HepG2 (cell line): ENCODE data around the gene RGS10. TPM values are rescaled to one million over a fixed set of nuclear protein-coding genes. Genes with fewer than 3 reads are reported as not detected.

ENCODE experiments used
- ARID5B ChIP-seq: IDR thresholded peaks from 2 replicates; pipeline ENCODE4 v1.4.0; 2020; ENCODE audit warnings: mild to moderate bottlenecking, missing genetic modification reagents
- CEBPB ChIP-seq: IDR thresholded peaks from 2 replicates; pipeline ENCODE4 v1.6.1; 2011; ENCODE audit warnings: low read depth, low read length, improper control_type of control experiment, borderline replicate concordance
- DMAP1 ChIP-seq: IDR thresholded peaks from 2 replicates; pipeline ENCODE4 v1.6.1; 2016
- FOSL2 ChIP-seq: sonication (generic); formaldehyde crosslinking; IDR thresholded peaks from 2 replicates; pipeline ENCODE4 v1.4.0; 2020; ENCODE audit warnings: missing genetic modification reagents
- FOXO1 ChIP-seq: sonication (generic); formaldehyde crosslinking; IDR thresholded peaks from 2 replicates; pipeline ENCODE4 v1.4.0; 2020; ENCODE audit warnings: missing genetic modification reagents
- GFI1 ChIP-seq: sonication (generic); formaldehyde crosslinking; IDR thresholded peaks from 2 replicates; pipeline ENCODE4 v1.5.0; 2020; ENCODE audit warnings: missing genetic modification reagents, mild to moderate bottlenecking, borderline replicate concordance
- KDM4B ChIP-seq: sonication (generic); formaldehyde crosslinking; IDR thresholded peaks from 2 replicates; pipeline ENCODE4 v1.4.0; 2020; ENCODE audit warnings: missing genetic modification reagents
- LCORL ChIP-seq, 2 experiments: fragments of 450-650 bp in 1 of 2; sonication (generic) in 1 of 2; formaldehyde crosslinking in 1 of 2; IDR thresholded peaks; 2 replicates each; pipeline versions ENCODE4 v1.5.0 to v1.6.1; 2017 to 2020; ENCODE audit warnings: antibody characterized with exemption in 1 of 2, missing genetic modification reagents in 1 of 2
- MTA3 ChIP-seq: sonication (generic); formaldehyde crosslinking; IDR thresholded peaks from 2 replicates; pipeline ENCODE4 v1.4.0; 2020; ENCODE audit warnings: missing genetic modification reagents
- PHF21A ChIP-seq: sonication (generic); formaldehyde crosslinking; IDR thresholded peaks from 2 replicates; pipeline ENCODE4 v1.5.0; 2020; ENCODE audit warnings: mild to moderate bottlenecking, missing genetic modification reagents
- PRDM10 ChIP-seq: sonication (generic); formaldehyde crosslinking; IDR thresholded peaks from 2 replicates; pipeline ENCODE4 v1.4.0; 2020; ENCODE audit warnings: low read depth, missing genetic modification reagents
- RBFOX2 ChIP-seq: fragments of 200-400 bp; formaldehyde crosslinking; IDR thresholded peaks from 2 replicates; pipeline ENCODE4 v1.6.1; 2017; ENCODE audit warnings: low read depth, mild to moderate bottlenecking, low read length
- REXO4 ChIP-seq: sonication (generic); formaldehyde crosslinking; IDR thresholded peaks from 2 replicates; pipeline ENCODE4 v1.8.0; 2022; ENCODE audit warnings: missing genetic modification reagents, mild to moderate bottlenecking, borderline replicate concordance
- SKI ChIP-seq: fragments of 450-650 bp; IDR thresholded peaks from one replicate; pipeline ENCODE4 v1.6.1; 2018; ENCODE audit warnings: mild to moderate bottlenecking; ENCODE audit not compliant: partially characterized antibody
- TEAD3 ChIP-seq: optimal IDR thresholded peaks from 2 replicates; pipeline ENCODE3; 2016; ENCODE audit warnings: borderline replicate concordance
- THAP11 ChIP-seq: IDR thresholded peaks from 2 replicates; pipeline ENCODE4 v1.6.1; 2016; ENCODE audit warnings: missing biosample characterization, missing genetic modification reagents
- ZMYM4 ChIP-seq: sonication (generic); formaldehyde crosslinking; IDR thresholded peaks from 2 replicates; pipeline ENCODE4 v1.8.1; 2023; ENCODE audit warnings: mild to moderate bottlenecking, missing genetic modification reagents
- ZNF101 ChIP-seq: sonication (generic); formaldehyde crosslinking; IDR thresholded peaks from 2 replicates; pipeline ENCODE4 v1.4.0; 2020; ENCODE audit warnings: mild to moderate bottlenecking, low read depth, missing genetic modification reagents, borderline replicate concordance
- ZNF350 ChIP-seq: sonication (generic); formaldehyde crosslinking; IDR thresholded peaks from 2 replicates; pipeline ENCODE4 v1.4.0; 2020; ENCODE audit warnings: mild to moderate bottlenecking, low read depth, missing genetic modification reagents, borderline replicate concordance
- ZNF556 ChIP-seq: sonication (generic); formaldehyde crosslinking; IDR thresholded peaks from 2 replicates; pipeline ENCODE4 v1.4.0; 2020; ENCODE audit warnings: mild to moderate bottlenecking, missing genetic modification reagents, borderline replicate concordance
- ZNF605 ChIP-seq: sonication (generic); formaldehyde crosslinking; IDR thresholded peaks from 2 replicates; pipeline ENCODE4 v1.8.0; 2022; ENCODE audit warnings: mild to moderate bottlenecking, missing genetic modification reagents
- ZSCAN5A ChIP-seq: sonication (generic); formaldehyde crosslinking; IDR thresholded peaks from 2 replicates; pipeline ENCODE4 v1.8.0; 2022; ENCODE audit warnings: mild to moderate bottlenecking, missing genetic modification reagents, borderline replicate concordance
- polyA plus RNA-seq, 8 experiments: library from polyadenylated mRNA; depleted of rRNA in 3 of 8; stranded (reverse) in 7 of 8; unstranded in 1 of 8; fragments of >200 nt; fragmentation: Illumina TruSeq in 4 of 8; extraction: Trizol in 4 of 8; gene quantifications; 2 replicates each; pipeline versions ENCODE4 v1.2.1 to v1.2.3, GENCODE V29; 2011 to 2016; ENCODE audit warnings: low read depth in 4 of 8, missing spikeins in 1 of 8, mixed read lengths in 1 of 8; ENCODE audit not compliant: insufficient read depth in 1 of 8
- total RNA-seq, 5 experiments: library from RNA; depleted of rRNA; stranded (reverse); fragments of >200 nt; fragmentation: Illumina TruSeq; extraction: Trizol; gene quantifications; 2 replicates each; pipeline ENCODE4 v1.2.3, GENCODE V29; 2016; ENCODE audit warnings: low read depth in 1 of 5

Gene RGS10
- total and polyA plus RNA-seq, 2 of the 13 experiments (the other 11 are each of a cell fraction or from before 2014, with no cell fraction given): 1.7 to 5.1 TPM

GRCh38 chr10:119522747-119523426 lies 19.6 kb downstream of the RGS10 start (continued):
- TF ChIP-seq CEBPB: peak; percentile 89
- peak; percentile 53; the same call in 1 of the 2 replicates for TF ChIP-seq PHF21A (CRISPR knock-in tag)
- TF ChIP-seq ZNF605 (CRISPR knock-in tag): peak; percentile 22; the same call in 1 of the 2 replicates
- no peak for TF ChIP-seq REXO4 (CRISPR knock-in tag)
- TF ChIP-seq ZNF556 (CRISPR knock-in tag): no peak
- no peak for TF ChIP-seq KDM4B
- peak; percentile 39 for TF ChIP-seq TEAD3 (CRISPR knock-in tag)
- TF ChIP-seq ARID5B (CRISPR knock-in tag): peak; percentile 61
- no peak for TF ChIP-seq RBFOX2
- peak; percentile 60 for TF ChIP-seq SKI
- no peak for TF ChIP-seq PRDM10
- no peak for TF ChIP-seq ZSCAN5A
- no peak for TF ChIP-seq ZNF101
- no peak for TF ChIP-seq DMAP1 (CRISPR knock-in tag)
- TF ChIP-seq ZNF350 (CRISPR knock-in tag): peak; percentile 18; the same call in 1 of the 2 replicates
- TF ChIP-seq FOSL2 (CRISPR knock-in tag): peak; percentile 34
- TF ChIP-seq MTA3: no peak
- TF ChIP-seq GFI1: no peak
- TF ChIP-seq LCORL (IDR thresholded peaks at IDR 0.05): no peak
- TF ChIP-seq LCORL (CRISPR knock-in tag; IDR thresholded peaks at IDR 0.05): peak; percentile 56; the same call in 1 of the 2 replicates
- 0 out of 2 replicates have a peak, but pooled peaks have one; percentile 32 for TF ChIP-seq ZMYM4 (CRISPR knock-in tag)
- no peak for TF ChIP-seq THAP11 (CRISPR knock-in tag)
- TF ChIP-seq FOXO1 (CRISPR knock-in tag): 0 out of 2 replicates have a peak, but pooled peaks have one; percentile 8
